Measurements from ENCODE around the gene COX6B2. TPM values are rescaled to one million over a fixed set of nuclear protein-coding genes. Genes with fewer than 3 reads are reported as not detected.

COX6B2 gene
- polyA plus RNA-seq, 2 of the 4 experiments (the other 2 are of a cell fraction): 0.78 to 6.4 TPM

GRCh38 chr19:55304279-55304978, 50.1 kb downstream of the COX6B2 start:
- POLR2A ChIA-PET: interaction anchor here (1.0 kb wide), 1 partner anchor 35 kb away, joined by 3 read pairs; no protein-coding TSS in a partner anchor
- FAIRE-seq: no peak
- peak; percentile 66 to 85 for DNase-seq (ENCODE audit: low read depth in 1 of 2, low spot score in 1 of 2)
- peak; percentile 58 to 80; a peak in 5 of 6 replicates for ATAC-seq
- H3K4me2 ChIP-seq: no peak overlapping the region
- peaks cover 6% of the 10 kb centered on the region; the same call in 2 of the 3 replicates for H3K4me1 ChIP-seq
- no peaks in the 10 kb centered on the region for H3K9me3 ChIP-seq
- no peak for TF ChIP-seq HES2 (IDR thresholded peaks at IDR 0.05)
- no peak for TF ChIP-seq CEBPB (IDR thresholded peaks at IDR 0.05)
- no peak for TF ChIP-seq CBX2 (IDR thresholded peaks at IDR 0.05; ENCODE audit: borderline replicate concordance, low read depth)
- no peak for TF ChIP-seq RNF2 (IDR thresholded peaks at IDR 0.05; ENCODE audit: borderline replicate concordance, low read depth)
- no peak for TF ChIP-seq SMC3 (IDR thresholded peaks at IDR 0.05)
- TF ChIP-seq ZFP36 (IDR thresholded peaks at IDR 0.05; ENCODE audit: borderline replicate concordance, partially characterized antibody): no peak
- TF ChIP-seq E2F6 (IDR thresholded peaks at IDR 0.05; ENCODE audit: borderline replicate concordance, low read depth): no peak
- TF ChIP-seq BHLHE40 (IDR thresholded peaks at IDR 0.05; ENCODE audit: low read depth, low read length): no peak
- no peak for TF ChIP-seq RFX5 (IDR thresholded peaks at IDR 0.05)
- TF ChIP-seq HOXB13 (CRISPR knock-in tag; IDR thresholded peaks at IDR 0.05; ENCODE audit: low read depth): no peak
- TF ChIP-seq HMGXB4 (CRISPR knock-in tag; IDR thresholded peaks at IDR 0.05; ENCODE audit: borderline replicate concordance): no peak
- TF ChIP-seq MAFK (IDR thresholded peaks at IDR 0.05; ENCODE audit: partially characterized antibody): no peak
- TF ChIP-seq ZSCAN20 (CRISPR knock-in tag; IDR thresholded peaks at IDR 0.05): no peak
- TF ChIP-seq CTCF (IDR thresholded peaks at IDR 0.05): no peak
- no peak for TF ChIP-seq FOXS1 (CRISPR knock-in tag; IDR thresholded peaks at IDR 0.05)
- no peak for TF ChIP-seq SREBF2 (IDR thresholded peaks at IDR 0.05)
- TF ChIP-seq ZNF302 (CRISPR knock-in tag; IDR thresholded peaks at IDR 0.05): no peak
- no peak for TF ChIP-seq USF2 (IDR thresholded peaks at IDR 0.05)
- H3K4me3 ChIP-seq: no peak overlapping the region
- H3K27ac ChIP-seq: no peak overlapping the region
- CTCF ChIA-PET: interaction anchor here (0.8 to 10.1 kb wide), 8 partner anchors 12 to 179 kb away, joined by 3 to 306 read pairs (median 12); partner anchors contain the start of genes GARIN5B, KMT5C, TMEM150B and TMEM238
- 86% methylated on average over 22 of the region's 39 CpGs for WGBS (ENCODE audit: missing lambda C conversion rate)

GRCh38 chr19:55303477-55303876, 51.0 kb downstream of the COX6B2 start:
- FAIRE-seq: no peak
- H3K4me3 ChIP-seq: no peak overlapping the region
- no peak overlapping the region for H3K4me2 ChIP-seq
- CTCF ChIA-PET: interaction anchor here (1.1 to 10.1 kb wide), 13 partner anchors 13 to 201 kb away, joined by 3 to 306 read pairs (median 32); partner anchors contain the start of genes GARIN5B, HSPBP1, KMT5C and TMEM150B
- no peaks in the 10 kb centered on the region for H3K9me3 ChIP-seq
- H3K27ac ChIP-seq: no peak overlapping the region
- WGBS (ENCODE audit: missing lambda C conversion rate): 87% methylated on average over 11 of the region's 11 CpGs
- no peak for ATAC-seq
- no peak for DNase-seq (ENCODE audit: low read depth in 1 of 2, low spot score in 1 of 2)
- H3K4me1 ChIP-seq: peaks cover 6% of the 10 kb centered on the region; the same call in 2 of the 3 replicates
- POLR2A ChIA-PET: no interaction called here
- TF ChIP-seq CHD4 (IDR thresholded peaks at IDR 0.05; ENCODE audit: borderline replicate concordance) (no peak), RCOR1 (IDR thresholded peaks at IDR 0.05; ENCODE audit: low read depth, low read length) (no peak), POLR2AphosphoS2 (conservative IDR thresholded peaks at IDR 0.05; ENCODE audit: low read length) (no peak), PBX3 (IDR thresholded peaks at IDR 0.05) (no peak), RAD21 (conservative IDR thresholded peaks at IDR 0.05 in 1 of 2, IDR thresholded peaks at IDR 0.05 in 1 of 2) (no peak), REST (IDR thresholded peaks at IDR 0.05) (no peak), RFX5 (IDR thresholded peaks at IDR 0.05) (no peak), GATA3 (IDR thresholded peaks at IDR 0.05; ENCODE audit: borderline replicate concordance) (no peak), KDM5A (IDR thresholded peaks at IDR 0.05) (no peak)
